Suprapubic skin (tissue), 4 donors: Measurements from ENCODE around the gene RCN1.

Experiments
- CTCF ChIP-seq, 2 donors: fragments of 200-600 bp in 1 of 2; fragments of 450-650 bp in 1 of 2; sonication (generic) in 1 of 2; IDR thresholded peaks; one replicate each; pipeline ENCODE4 v1.5.1; 2016 to 2019; ENCODE audit warnings: antibody characterized with exemption in 2 of 2, mild to moderate bottlenecking in 1 of 2, moderate library complexity in 1 of 2
- POLR2A ChIP-seq, 2 donors: fragments of 450-650 bp; IDR thresholded peaks; one replicate each; pipeline ENCODE4 v1.6.1; 2017; ENCODE audit warnings: antibody characterized with exemption in 2 of 2, mild to moderate bottlenecking in 2 of 2, moderate library complexity in 2 of 2
- POLR2AphosphoS5 ChIP-seq, 3 donors: sonication (generic); formaldehyde crosslinking; IDR thresholded peaks; one replicate each; pipeline ENCODE4 v1.6.1; 2017; ENCODE audit warnings: antibody characterized with exemption in 3 of 3

DNA sequence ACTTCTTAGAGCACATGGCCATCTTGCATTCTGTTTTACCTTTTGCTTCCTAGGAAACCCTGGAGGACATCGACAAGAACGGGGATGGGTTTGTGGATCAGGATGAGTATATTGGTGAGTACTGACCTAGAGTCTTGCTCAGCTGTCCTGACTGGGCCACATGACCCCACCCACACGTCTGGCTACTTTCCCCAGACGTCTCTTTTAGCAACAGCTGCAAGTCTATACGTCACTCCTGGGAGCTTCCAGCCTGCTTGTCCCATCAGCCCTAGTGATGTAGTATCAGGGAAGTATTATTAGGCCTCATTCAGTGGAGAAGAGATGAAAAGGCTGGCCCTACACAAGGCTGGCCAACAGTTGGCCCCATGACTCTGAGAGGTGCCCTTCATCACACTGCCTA, 9.6 kb downstream of the RCN1 start:
- no peak for TF ChIP-seq POLR2AphosphoS5 (IDR thresholded peaks at IDR 0.05)
- TF ChIP-seq CTCF (IDR thresholded peaks at IDR 0.05) = no peak
- TF ChIP-seq POLR2A (IDR thresholded peaks at IDR 0.05) = no peak
